GM19328 (cell line): ENCODE measurements around the gene LUZP4.
"Not testable (repeated sequence)": the region's sequence is repeated elsewhere in the genome, so short reads cannot be mapped to it uniquely, and the experiment has no call there.

Source experiments
- ATAC-seq: cut with Tn5 transposase; IDR thresholded peaks from one replicate; pipeline ENCODE4 v1.9.1; 2021; ENCODE audit warnings: mild to moderate bottlenecking, moderate library complexity; ENCODE audit not compliant: unreplicated experiment

The LUZP4 gene

DNA sequence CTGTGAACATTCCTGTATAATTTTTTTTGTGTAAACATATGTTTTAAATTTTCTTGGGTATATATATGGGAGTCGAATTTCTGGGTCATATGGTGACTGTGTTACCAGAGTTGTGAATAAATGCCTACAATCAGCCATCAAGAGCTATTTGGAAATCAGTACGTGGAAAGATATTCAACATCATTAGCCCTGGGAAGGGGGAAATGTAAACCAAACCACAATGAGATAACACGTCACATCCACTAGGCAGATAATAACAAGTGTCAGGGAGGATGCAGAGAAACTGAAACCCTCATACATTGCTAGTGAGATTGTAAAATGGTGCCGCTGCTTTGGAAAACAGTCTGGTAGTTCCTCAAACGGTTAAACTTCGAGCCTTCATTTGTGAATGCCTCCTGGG is 43.9 kb downstream of the LUZP4 start:
- no peak for ATAC-seq

DNA sequence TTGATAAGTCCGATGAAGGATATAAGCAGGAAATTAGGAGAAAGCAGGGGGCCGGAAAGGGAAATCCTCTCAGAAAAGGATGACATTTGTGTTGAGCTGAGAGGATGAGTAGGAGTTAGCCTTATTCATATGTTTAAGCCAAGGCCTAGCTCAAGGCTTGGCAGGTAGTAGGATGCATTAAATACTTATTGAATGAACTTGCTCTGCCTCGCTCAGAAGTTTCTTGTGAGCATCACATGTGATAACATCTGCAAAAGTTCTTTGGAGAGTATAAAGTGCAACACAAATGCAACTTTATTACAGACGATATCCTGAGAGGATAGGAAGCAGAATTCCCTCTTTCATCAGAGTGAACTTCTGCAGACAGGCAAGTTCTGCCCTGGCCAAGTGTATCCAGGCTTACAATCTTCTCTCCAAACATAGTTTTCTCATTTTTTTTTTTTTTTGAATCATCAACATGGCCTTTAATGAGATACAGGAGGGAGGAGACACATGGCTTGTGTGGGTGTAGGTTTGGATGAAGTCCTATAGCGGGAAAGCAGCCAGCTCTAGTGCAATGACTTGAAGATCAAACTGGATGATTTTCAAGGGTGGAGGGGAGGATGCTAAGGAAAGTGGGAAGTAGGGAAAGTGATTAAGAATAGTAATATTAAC is 48.1 kb downstream of the LUZP4 start:
- no peak for ATAC-seq

DNA sequence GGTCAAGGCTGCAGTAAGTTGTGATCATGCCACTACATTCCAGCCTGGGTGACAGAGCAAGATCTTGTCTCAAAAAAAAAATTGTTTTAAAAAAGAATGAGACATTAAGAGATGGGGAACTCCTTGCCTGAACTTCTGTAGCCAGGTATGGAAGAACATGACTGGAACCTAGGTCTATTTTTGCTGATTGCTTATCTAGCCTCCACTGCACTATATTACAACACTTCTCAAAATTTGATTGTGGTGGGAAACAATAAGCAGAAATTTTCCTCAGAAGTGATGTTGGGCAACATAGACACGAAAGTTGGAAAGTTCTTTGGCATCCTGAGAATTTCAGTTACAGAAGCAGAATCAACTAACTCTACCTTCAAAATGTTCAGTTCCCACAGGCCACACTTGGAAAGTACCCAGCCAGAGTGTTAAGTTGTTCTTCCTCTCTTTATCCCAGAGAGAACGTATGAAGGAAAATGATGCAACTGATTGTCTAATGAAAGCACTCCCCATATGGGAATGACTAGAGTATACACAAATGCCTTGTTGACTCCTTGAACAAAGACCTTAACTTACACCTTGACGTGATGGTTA is 50.0 kb downstream of the LUZP4 start:
- no peak for ATAC-seq

DNA sequence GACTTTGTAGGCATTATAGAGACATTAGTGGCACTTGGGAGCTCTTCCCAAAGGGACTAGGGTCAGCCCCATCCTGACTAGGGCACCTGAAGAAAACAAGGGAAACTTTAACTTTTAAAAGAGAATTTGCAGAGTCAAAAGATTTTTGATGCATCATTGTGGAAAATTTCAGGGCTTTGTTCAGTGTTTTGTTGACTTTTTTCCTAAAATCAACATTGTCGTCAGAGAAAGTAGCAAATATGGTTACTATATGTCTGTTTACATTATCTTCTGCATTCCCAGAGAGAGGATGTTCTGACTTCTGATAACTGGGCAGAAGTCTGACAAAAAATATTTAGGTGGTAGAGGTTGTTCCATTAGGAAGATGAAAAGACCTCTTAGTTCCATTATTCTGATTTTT is 51.9 kb downstream of the LUZP4 start:
- ATAC-seq = no peak

DNA sequence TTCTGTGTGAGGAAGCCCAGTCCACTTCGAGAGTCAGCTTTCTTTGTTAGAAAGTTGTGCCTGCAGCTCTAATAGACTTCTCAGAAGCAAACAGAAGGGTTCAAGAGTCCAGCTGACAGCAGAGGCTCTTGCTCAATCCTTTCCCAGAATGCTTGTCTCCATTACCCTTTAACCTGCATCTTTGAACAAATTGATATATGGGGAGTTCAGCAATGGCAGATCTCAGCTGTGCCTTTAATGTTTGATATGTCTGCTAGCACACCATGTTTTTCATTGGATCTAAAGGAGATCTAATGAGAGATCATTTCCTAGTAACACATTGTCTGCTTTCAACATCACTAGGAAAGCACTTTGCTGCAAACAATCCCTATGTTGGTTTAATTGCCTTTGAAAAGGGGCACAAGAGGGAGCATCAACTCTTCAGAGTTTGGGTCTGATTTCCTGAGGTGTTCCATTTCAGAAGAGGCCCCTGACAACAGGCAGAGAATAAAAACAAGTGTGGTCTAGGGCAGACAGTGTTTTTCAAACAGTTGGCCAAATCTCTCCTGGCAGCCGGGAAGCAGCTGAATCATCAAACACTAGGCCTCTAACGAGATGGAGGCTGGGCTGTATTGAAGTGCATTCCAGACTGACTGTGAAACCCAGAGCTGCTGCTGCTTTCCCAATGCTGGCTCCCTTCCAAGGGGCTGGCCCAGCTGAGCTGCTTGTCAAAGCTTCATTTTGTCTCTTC is 55.5 kb downstream of the LUZP4 start:
- ATAC-seq = no peak

DNA sequence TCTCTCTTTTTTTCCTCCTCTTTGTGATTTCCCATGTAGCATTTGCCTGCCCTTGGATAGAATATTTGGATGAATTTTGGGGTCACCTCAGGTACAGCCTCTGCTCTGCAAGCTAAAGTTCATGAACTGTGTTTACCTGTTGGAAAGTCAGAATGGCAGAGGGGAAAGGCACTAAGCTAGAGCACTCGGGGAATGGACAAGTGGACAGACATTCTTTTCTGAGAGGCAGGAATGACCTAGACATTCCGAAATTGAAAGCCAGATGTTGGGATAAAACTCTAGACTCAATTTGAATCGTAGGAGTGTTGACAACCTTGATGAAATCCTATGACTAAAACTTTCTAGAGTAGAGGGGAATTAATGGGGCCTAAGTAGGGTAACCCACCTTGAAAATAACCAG is 56.1 kb downstream of the LUZP4 start:
- ATAC-seq = no peak

DNA sequence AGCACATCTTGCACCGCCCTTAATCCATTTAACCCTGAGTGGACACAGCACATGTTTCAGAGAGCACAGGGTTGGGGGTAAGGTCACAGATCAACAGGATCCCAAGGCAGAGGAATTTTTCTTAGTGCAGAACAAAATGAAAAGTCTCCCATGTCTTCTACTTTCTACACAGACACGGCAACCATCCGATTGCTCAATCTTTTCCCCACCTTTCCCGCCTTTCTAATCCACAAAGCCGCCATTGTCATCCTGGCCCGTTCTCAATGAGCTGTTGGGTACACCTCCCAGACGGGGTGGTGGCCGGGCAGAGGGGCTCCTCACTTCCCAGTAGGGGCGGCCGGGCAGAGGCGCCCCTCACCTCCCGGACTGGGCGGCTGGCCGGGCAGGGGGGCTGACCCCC is 57.2 kb downstream of the LUZP4 start:
- not testable (repeated sequence) for ATAC-seq

DNA sequence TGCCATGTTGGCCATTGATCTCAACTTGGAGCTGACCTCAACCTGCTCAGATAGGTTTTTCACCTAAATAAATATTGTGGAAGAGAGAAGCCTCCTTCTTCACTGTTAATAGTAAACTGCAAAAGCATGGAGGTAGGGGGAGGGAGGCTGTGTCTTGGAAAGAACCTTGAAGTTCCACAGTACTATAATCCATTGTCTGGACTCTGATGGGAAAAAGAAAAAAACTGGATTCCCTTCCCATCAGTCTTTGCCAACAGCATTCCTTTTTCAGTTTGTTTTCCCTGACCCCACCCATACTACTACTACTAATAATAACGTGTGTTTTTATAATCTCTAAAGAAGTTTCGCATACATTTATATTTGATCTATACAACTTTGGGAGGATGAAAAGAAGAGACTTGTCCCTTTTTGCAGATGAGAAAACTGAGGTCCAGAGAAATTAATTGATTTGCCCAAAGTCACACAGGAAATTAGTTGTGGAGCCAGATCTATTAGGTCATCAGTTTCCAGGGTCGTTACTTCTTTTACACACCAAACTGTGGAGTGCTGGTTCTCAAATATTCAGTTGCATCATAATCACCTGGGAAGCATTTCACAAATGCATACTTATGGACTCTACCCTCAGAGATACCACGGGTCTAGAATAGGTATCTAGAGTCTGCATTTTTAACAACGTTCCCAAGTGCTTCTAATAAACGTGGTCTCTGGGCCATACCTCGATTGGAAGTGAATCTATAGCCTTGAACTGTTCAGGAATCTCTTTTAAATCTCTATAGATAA is 59.1 kb downstream of the LUZP4 start:
- ATAC-seq = no peak

DNA sequence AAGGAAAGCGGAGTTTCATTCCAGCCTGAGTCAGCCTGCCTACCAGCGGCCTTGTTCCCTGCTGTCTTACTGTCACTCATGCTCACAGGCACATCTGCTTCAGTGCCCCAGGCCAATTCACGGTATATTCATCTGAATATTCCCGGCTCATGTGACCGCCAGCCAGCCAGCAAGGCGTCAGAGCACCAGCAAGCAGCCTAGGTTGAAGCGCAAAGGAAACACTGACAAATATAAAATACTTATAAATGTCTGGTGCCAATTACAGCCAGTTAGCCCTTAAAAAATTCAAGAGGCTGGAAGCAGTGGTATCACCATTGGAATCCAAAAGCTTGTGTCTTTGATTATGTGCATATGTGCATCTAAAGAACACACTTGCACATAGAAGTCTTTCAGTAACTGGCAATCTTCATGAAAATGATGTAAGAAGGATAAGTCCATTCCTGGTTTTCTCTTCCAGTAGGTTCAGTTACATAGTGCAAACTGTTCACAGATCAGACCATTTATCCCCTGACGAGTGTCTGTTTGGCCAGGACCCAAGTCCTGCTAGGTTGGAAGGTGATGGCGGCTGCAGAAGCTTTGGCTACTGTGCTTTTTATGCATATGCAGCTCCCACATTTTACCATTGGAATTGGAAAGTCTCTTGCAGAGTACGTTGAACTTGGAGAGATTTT is 61.3 kb downstream of the LUZP4 start:
- no peak for ATAC-seq

DNA sequence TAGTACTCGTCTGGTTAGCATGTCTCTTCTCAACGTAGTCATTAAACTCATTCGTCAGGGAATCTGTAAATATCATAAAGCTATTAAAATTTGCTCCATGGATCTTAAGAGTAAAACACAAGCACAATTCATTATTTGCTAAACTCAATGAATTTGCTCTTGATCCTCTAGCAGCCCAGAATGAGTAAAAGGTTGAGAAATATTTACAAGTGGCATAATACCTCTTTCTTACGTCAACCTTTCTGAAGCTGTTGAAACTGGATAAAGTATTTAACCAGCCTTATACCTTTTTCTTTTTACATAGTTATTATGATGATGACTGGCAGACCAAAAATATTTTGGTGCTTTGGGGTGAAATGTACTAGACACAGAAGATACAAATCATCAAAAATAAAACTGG is 66.9 kb downstream of the LUZP4 start:
- ATAC-seq = no peak
